ENCODE results near the gene SVEP1.
A peak's percentile ranks its signal among the peaks of the same experiment; 100 is the strongest.
"Not testable (repeated sequence)": the region's sequence is repeated elsewhere in the genome, so short reads cannot be mapped to it uniquely, and the experiment has no call there.

The SVEP1 gene

DNA sequence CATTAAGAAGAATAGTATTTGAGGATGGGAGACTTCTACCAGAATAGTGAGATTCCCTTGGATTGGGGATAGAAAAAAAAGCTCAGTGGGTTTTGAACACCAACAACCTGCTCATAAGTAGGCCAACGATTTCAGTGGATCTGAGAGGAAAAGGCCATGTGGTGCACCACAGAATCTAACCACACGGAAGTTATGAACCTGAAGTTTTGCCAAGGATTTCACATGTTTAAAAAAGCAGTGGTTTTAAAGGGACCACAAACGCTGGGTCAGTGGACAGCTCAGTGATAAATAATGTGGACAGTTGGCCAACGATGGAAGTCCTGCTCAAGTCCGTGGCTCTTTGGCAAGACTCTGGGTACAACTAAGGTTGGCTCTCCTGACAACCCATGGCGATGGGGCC is 134.6 kb downstream of the SVEP1 start:
- peak; percentile 98 for DNase-seq (ENCODE audit: low read depth)

GRCh38 chr9:110443866-110444220 is 135.7 kb downstream of the SVEP1 start:
- peak; percentile 91 for DNase-seq (ENCODE audit: low read depth)

DNA sequence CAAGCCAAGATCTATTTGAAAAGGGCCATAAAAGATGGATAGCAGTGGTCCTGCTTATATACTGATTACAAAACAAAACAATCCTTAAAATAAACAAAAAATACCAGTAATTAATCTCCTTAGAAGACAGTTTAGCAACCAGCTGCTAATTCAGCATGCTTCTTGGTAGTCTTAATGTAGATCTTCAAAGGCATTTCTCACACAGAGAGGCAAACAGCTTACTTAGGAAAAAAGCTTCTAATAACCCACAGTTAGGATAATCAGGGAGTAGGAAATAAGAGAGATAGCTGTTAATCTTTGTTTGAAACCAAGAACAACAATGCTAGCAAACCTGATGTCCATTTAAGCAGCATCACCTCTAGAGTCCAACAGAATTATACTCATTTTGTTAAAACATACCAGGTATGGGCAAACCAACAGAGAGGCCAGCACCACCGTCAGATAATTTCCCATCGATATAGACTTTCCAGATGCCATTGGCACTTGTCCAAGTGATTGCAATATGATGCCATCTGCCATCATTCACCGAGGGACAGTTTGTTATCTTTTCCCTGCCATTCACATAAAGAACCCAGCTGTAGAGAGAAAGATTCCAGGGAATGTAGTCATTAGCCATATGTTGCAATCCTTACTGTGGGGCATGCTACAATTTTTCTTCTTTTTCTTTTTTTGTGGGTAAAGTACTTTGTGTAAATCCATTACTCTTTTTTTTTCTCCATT is 136.2 kb downstream of the SVEP1 start:
- peak; percentile 94 for DNase-seq (ENCODE audit: low read depth)

- peak; percentile 63 for DNase-seq (ENCODE audit: low read depth)
These were observed 138.7 kb downstream of the SVEP1 start for GRCh38 chr9:110440796-110441195.

- DNase-seq (ENCODE audit: low read depth) = peak; percentile 93
These were observed 139.4 kb downstream of the SVEP1 start for GRCh38 chr9:110440172-110440571.

DNA sequence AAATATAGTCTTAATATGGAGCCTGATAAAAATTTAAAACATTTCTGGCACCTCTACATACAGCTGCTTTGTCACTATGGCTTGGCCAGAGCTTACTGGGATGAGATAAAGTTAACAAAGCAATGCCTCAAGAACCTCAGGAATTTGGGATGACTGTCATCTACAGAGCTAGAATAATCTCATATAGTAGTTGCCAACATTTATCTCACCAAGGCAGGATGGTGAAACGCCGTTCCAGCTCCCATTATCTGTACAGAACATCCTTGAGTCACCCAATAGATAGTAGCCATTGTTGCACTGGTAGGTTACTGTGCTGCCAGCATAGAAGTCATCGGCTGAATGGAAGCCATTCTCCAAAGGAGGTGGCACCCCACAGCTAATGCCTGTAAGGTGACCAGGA is 147.3 kb downstream of the SVEP1 start:
- DNase-seq (ENCODE audit: low read depth) = peak; percentile 96

- no peak for DNase-seq (ENCODE audit: low read depth)
These were observed 150.1 kb downstream of the SVEP1 start for GRCh38 chr9:110429453-110429852.

GRCh38 chr9:110427497-110428104 is 151.9 kb downstream of the SVEP1 start:
- DNase-seq (ENCODE audit: low read depth) = peak; percentile 42

DNA sequence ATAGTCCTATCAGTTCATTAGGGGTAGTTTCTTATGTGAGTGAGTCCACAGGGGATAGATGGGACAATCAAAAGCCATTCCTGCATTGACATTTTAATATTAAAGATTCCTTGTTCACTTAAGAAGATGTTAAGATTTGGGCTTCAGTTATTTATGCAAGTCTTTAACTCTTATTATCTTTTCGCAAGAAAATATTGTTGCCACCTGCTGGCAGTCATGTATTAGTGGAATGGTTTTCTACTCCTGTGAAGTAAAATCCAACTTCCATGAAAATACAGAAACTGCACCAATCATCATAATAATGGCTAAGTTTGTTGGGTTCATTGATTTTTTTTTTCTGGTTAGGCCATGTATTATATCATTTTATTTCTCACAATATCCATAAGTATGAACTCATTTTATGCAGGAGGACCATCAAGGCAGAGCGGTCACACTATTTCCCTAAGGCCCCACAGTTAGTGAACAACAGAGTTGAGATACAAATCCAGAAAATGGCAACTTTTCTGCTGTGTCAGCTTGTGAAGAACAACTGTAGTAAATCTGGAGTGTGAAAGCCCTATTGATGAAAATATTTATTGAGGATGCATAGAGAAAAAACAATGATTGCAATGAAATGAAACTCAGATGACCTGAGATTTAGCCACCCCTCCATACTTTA is 153.4 kb downstream of the SVEP1 start:
- peak; percentile 46 for DNase-seq (ENCODE audit: low read depth)

- no peak for DNase-seq (ENCODE audit: low read depth)
These were observed 165.1 kb downstream of the SVEP1 start for GRCh38 chr9:110414471-110414870.

DNA sequence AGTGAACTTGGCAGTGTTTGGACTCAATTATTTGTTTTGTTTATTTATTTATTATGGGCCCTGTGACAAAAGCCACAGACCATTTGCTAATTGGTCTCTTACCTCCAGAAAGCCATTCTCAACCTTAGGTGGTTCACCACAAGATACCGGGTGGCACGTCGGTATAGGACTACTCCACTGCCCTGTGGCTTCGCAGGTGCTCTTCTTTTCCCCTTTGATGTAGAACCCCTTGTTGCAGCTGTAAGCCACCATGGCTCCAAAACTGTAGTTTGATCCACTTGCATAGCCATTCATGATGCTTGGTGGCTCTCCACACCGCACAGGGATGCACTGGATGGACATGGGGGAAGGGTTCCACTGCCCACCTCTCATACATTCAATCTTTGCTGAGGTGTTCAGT is 168.6 kb downstream of the SVEP1 start:
- no peak for DNase-seq (ENCODE audit: low read depth)

DNA sequence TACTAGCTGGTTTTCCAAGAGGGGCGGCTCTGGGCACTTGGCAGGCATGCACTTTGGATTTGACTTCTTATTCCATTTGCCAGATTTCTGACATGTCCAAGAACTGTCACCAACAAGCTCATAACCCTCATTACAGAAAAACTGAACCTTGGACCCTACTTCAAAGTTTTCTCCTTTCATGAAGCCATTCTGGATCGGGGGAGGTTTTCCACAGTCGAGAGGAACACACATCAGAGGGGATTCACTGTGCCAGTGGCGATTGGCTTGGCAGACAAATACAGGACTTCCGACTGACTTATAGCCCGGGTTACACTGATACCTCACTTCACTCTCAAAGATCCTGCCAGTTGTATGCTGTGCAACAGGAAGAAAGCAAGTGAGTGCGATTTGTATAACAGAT is 170.9 kb downstream of the SVEP1 start:
- DNase-seq (ENCODE audit: low read depth) = no peak

- no peak for DNase-seq (ENCODE audit: low read depth)
These were observed 173.6 kb downstream of the SVEP1 start for GRCh38 chr9:110405858-110406443.

DNA sequence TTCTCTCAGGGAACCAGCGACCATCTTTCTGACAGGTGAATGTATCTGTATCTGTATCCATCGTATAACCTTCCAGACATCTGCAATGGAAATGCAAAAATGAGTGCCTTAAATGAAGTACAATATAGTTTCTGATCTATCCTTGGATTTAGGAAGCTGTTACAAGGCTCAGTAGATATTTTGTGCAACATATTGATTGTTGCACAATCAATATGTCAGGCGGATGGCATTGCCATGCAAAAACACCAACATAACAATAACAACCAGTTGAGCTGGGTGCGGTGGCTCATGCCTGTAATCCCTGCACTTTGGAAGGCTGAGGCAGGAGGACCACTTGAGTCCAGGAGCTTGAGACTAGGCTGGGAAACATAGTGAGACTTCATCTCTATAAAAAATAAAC is 175.1 kb downstream of the SVEP1 start:
- no peak for DNase-seq (ENCODE audit: low read depth)

DNA sequence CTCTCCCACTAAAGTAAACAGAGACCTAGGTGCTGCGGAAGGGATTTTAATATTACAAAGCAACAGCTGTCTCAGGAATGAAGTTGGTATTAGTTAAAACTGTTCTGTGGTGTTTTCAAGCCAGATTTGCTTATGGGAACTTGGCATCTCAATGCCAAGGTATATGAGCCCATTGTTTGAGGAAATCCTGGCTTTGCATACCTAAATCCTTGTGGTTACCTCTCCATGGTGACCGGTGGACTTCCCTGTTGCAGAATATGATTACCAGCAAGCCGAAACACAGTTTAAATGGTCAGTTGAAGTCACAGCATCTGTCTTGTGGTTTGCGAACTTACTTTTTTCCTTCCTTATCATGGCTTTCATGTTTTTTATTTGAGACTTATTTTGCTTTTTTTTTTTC is 179.6 kb downstream of the SVEP1 start:
- DNase-seq (ENCODE audit: low read depth) = no peak

GRCh38 chr9:110398992-110399391 is 180.5 kb downstream of the SVEP1 start:
- DNase-seq (ENCODE audit: low read depth) = not testable (repeated sequence)

DNA sequence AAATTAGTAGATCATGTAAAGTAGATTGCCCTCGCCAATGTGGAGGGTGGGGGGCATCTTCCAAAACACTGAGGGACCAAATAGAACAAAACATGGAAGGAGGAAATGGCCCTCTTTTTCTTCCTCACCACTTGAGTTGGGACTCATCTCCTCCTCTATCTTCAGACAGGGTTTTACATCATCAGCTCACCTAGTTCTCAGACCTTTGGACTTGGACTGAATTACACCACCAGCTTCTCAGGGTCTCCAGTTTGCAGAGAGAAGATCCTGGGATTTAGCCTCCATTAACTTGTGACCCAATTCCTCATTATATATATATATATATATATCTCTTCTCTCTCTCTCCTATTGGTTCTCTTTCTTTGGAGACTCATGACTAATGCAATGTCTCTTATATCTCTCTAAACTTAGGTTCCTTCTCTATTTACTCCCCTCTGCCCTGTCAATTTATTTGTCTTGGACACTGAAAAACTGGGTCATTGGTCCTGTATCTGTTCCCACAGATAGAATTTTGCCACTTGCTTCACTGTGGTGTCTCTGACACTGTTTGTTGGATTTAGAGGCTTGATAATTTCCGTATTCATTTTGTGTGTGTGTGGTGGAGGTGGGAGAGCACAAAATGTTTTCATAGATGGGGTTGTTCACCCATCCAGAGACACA is 187.6 kb downstream of the SVEP1 start:
- no peak for DNase-seq (ENCODE audit: low read depth)

DNA sequence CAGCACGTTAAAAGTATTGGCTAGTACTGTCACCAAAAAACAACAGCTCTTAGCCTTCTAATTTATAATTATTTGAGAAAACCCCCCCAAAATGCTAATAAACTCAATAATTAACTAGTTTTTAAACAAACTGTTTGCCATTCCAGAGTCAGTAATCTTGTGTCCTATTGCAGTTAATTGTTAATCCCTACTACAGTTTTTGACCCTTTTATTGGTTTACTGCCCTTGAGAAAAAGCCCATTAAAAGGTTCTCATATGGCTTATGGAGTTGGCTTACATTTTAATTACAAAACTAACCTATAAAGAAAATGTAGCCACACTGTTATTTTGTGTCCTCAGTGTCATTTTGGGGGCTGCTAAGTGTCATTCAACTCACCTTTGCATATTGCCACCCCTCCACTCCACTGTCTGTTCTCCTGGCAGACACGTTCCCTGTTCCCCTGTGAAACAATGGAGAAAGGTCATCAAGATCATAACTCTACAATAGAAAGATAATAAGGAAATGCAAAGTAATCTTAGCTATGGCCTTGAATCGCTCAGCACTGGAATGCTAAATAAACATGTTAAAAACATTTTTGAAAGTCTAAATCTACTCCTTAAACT is 190.3 kb downstream of the SVEP1 start:
- no peak for DNase-seq (ENCODE audit: low read depth)

- DNase-seq (ENCODE audit: low read depth) = no peak
These were observed 196.1 kb downstream of the SVEP1 start for GRCh38 chr9:110383491-110383890.

DNA sequence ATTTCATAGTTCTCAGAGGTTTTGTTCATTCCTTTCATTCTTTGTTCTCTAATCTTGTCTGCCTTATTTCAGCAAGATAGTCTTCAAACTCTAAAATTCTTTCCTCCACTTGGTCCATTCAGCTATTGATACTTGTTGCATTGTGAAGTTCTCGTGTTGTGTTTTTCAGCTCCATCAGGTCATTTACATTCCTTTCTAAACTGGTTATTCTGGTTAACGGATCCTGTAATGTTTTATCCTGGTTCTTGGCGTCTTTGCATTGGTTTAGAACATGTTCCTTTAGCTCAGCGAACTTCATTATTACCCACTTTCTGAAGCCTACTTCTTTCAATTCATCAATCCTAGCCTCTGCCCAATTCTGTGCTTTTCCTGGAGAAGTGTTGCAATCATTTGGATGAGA is 196.8 kb downstream of the SVEP1 start:
- DNase-seq (ENCODE audit: low read depth) = no peak

- no peak for DNase-seq (ENCODE audit: low read depth)
These were observed 208.0 kb downstream of the SVEP1 start for GRCh38 chr9:110371411-110372007.

DNA sequence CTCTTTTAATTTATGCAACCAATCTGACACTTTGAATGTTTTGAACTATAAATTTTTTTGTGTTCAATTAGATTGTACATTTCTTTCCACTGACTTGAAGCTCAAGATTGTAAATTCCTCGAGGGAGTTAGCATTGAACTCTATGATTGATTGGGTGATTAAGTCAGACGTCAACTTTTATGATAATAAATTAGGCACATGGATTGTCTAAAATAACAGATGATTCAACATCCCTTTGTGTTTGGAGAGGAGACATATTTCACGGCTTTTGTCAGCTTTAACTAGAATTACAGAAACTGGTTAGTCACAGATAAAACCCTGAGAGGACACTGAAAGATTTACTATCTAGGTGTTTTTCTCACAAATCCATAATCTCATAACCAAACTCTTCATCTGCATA is 209.2 kb downstream of the SVEP1 start:
- peak; percentile 56 for DNase-seq (ENCODE audit: low read depth)
